RWPE1 (cell line): ENCODE data around the gene ZNF587B.
"Not testable (repeated sequence)": the region's sequence is repeated elsewhere in the genome, so short reads cannot be mapped to it uniquely, and the experiment has no call there.

ENCODE experiments used
- CTCF ChIA-PET: fragments of 350-600 bp; sonication (Branson Sonifier 250); formaldehyde crosslinking; extraction: SDS; loops from one replicate; lab custom pipeline; 2021; lab: Yijun Ruan, JAX
- POLR2A ChIA-PET: fragments of 400-600 bp; formaldehyde crosslinking; extraction: SDS; loops from one replicate; lab custom pipeline; 2020; ENCODE audit warnings: antibody characterized with exemption; ENCODE audit not compliant: low non-redundant PET; lab: Yijun Ruan, JAX
- DNase-seq: peaks from one replicate; pipeline ENCODE4 v3.0.0; 2012; ENCODE audit warnings: low spot score
- H3K27ac ChIP-seq: fragments of 450-650 bp; 2 replicates; pipeline ENCODE4 v1.5.1; 2017
- CTCF ChIP-seq: fragments of 450-650 bp; conservative IDR thresholded peaks from 2 replicates; pipeline ENCODE4 v1.5.1; 2017; ENCODE audit warnings: low read depth, mild to moderate bottlenecking

The ZNF587B gene

GRCh38 chr19:57841122-57841763 lies 11.1 kb downstream of the ZNF587B start:
- H3K27ac ChIP-seq, result no peak overlapping the region
- ChIA-PET CTCF (no interaction called here), POLR2A (no interaction called here)
- no peak for DNase-seq
- TF ChIP-seq CTCF, result no peak

- POLR2A ChIA-PET, H3K27ac ChIP-seq, DNase-seq: not testable (repeated sequence)
- CTCF ChIA-PET, result interaction anchor here (0.6 to 0.7 kb wide), 2 partner anchors 266 to 370 kb away, joined by 3 to 4 read pairs; no protein-coding TSS in a partner anchor
Measured at GRCh38 chr19:57847164-57847563, 17.1 kb downstream of the ZNF587B start.

DNA sequence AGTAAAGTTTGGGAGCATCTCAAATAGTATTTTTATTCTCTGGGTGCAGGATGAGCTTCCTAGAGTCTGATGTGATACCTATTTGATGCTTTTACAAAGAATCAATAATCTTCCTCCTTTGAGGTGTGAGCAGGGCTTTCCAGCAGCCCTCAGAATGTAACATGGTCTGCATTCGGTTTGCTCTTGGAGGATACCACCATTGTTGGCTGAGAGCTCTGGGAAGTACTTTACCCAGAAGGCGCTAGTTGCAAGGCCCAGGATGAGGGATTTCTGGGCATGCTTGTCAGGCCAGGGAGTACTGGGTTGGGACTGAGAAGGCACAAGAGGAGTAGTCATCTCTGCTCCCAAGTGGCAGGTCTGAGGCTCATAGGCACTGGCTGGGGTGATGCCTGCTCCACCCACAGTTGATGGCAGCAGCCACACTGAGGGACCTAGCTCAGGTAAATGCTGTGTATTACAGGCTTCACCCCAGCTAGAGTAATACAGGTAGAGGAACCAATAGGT lies 19.1 kb downstream of the ZNF587B start:
- POLR2A ChIA-PET, DNase-seq, CTCF ChIA-PET: not testable (repeated sequence)
- H3K27ac ChIP-seq, result peak overlapping the region; percentile 82

GRCh38 chr19:57849666-57850473 lies 19.8 kb downstream of the ZNF587B start, which contains the start of gene ZNF587:
TSS of gene ZNF587 (plus strand) at chr19:57849859. CDS start at chr19:57850039, 180 bp downstream.
- peak within 1 kb of the TSS; percentile 82 for H3K27ac ChIP-seq

GRCh38 chr19:57850553-57851017 lies 20.5 kb downstream of the ZNF587B start:
- POLR2A ChIA-PET, result no interaction called here
- peak overlapping the region; percentile 82 for H3K27ac ChIP-seq
- CTCF ChIA-PET, result no interaction called here
- no peak for TF ChIP-seq CTCF
- DNase-seq, result peak; percentile 33

More at GRCh38 chr19:57849666-57850473, 19.8 kb downstream of the ZNF587B start, which contains the start of gene ZNF587:
- CTCF ChIA-PET, POLR2A ChIA-PET: not testable (repeated sequence)
- DNase-seq, result peak; percentile 72

GRCh38 chr19:57851812-57852603 lies 21.9 kb downstream of the ZNF587B start:
- CTCF ChIA-PET, POLR2A ChIA-PET, DNase-seq, H3K27ac ChIP-seq: not testable (repeated sequence)

DNA sequence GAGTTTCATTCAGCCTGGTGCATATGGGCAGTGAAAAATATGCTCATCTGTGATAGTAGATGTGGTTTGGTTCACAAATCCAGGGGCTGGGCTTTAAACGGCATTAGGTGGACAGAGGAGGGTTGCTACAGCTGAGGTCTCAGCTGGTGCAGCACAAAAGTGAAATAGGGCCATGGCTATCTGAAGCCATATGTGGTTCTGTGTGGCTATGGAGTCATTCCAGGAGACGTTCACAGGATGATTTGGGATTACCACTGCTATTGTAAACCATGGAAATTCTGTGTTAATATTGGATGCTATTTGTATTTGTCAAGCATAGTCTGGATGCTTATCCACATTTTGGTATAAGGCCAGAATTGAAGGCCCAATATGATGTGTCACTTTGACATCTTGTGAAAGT lies 24.0 kb downstream of the ZNF587B start:
- H3K27ac ChIP-seq, POLR2A ChIA-PET, DNase-seq, CTCF ChIA-PET: not testable (repeated sequence)

- DNase-seq, POLR2A ChIA-PET, H3K27ac ChIP-seq, CTCF ChIA-PET: not testable (repeated sequence)
Measured at GRCh38 chr19:57862351-57862750, 32.3 kb downstream of the ZNF587B start.

DNA sequence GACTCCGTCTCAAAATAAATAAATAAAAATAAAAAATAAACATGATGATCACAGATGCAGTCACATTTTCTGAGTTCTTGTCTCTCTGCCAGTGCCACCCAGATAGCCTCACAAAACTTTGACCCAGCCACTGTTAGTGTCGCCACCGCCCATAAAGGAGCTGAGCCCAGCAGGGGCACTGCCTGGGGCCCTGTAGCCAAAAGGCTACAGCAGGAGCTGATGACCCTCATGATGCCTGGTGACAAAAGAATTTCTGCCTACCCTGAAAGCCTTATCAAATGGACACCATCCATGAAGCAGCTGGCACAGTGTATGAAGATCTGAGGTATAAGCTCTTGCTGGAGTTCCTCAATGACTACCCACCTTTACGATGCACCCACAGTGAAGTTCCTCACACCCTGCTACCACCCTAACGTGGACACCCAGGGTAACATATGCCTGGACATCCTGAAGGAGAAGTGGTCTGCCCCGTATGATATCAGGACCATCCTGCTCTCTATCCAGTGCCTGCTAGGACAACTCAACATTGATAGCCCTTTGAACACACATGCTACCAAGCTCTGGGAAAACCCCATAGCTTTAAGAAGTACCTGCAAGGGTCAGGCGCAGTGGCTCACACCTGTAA lies 37.9 kb downstream of the ZNF587B start:
- ChIA-PET POLR2A (interaction anchor here (0.6 kb wide), 1 partner anchor 318 kb away, joined by 3 read pairs; no protein-coding TSS in a partner anchor), CTCF (interaction anchor here (0.6 kb wide), 1 partner anchor 12 kb away, joined by 5 read pairs; no protein-coding TSS in a partner anchor)

DNA sequence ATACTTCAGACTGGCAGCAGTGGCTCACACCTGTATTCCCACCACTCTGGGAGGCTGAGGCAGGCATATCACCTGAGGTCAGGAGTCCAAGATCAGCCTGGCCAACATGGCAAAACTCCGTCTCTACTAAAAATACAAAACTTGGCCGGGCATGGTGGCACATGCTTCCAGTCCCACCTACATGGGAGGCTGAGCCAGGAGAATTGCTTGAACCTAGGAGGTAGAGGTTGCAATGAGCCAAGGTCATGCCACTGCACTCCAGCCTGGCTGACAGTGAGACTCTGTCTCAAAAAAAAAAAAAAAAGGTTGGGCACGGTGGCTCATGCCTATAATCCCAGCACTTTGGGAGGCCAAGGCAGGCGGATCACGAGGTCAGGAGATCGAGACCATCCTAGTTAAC lies 39.6 kb downstream of the ZNF587B start:
- CTCF ChIA-PET, H3K27ac ChIP-seq, DNase-seq, POLR2A ChIA-PET: not testable (repeated sequence)

More for the DNA sequence above, 37.9 kb downstream of the ZNF587B start:
- no peak overlapping the region for H3K27ac ChIP-seq
- DNase-seq, result no peak
- no peak for TF ChIP-seq CTCF
